ENCODE measurements around the gene ELAC2.
"Not testable (repeated sequence)": the region's sequence is repeated elsewhere in the genome, so short reads cannot be mapped to it uniquely, and the experiment has no call there.

ELAC2 gene

DNA sequence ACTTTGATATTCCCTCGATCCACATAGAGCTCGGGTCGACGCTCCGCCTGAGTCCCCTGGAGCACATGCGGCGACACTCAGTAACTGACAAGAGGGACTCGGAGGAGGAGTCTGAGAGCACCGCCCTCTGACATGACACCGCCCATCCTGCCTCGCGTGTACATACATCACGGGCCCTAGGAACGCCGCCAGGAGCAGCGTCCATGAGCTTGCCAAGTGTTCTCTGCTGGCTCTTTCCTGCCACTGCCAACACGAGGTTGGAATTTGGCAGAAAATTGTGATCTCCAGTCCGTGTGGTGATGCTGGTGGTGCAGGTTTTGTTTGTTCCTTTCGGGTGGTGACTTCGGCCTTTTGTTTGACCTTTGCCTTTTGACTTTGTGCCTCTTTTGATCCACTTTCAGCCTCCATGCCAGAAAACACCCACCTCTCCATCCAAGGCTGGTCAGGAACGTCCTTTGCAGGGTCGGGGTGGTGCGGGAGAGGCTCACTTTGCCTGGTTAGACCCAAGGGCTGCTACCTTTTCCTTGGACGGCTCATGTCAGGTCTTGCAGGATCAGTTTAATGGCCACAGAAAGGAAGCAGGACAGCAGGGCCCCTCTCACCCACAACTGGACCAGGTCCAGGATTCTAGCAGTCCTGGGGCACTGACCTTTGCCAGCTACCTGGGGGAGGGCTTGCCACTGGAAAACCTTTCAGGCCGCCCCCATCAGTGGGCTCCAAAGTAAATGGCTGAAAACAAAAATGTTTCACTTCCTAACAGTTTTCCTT lies 27.6 kb downstream of the ELAC2 start:
- DNase-seq (ENCODE audit: low read depth in 2 of 3, low spot score in 1 of 3) = no peak

DNA sequence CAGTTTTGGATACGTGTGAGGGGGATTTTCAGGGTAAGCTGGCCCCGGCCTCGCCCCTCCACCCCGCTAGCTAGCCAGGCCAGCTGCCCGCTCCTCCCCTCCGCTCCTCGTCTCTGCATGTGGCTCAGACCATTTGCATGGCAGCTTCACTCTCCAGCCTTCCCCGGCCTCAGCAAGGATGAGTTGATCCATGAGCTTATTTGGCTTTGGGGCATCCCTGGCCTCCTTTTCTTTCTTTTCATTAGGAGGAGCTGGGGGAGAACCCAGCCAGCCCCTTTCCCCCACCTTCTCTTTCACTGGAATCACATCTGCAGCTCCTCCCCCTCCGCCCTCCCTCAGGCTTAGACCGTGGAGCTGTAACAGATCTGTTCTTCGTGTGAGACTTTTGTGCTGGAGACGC lies 30.7 kb downstream of the ELAC2 start:
- DNase-seq (ENCODE audit: low read depth in 2 of 3, low spot score in 1 of 3) = no peak

- DNase-seq (ENCODE audit: low read depth in 2 of 3, low spot score in 1 of 3) = no peak
Observed at GRCh38 chr17:12985431-12986293, 32.2 kb downstream of the ELAC2 start.

- DNase-seq (ENCODE audit: low read depth in 2 of 3, low spot score in 1 of 3) = no peak
Observed at GRCh38 chr17:12983991-12984884, 33.6 kb downstream of the ELAC2 start.

GRCh38 chr17:12982224-12982623 lies 35.6 kb downstream of the ELAC2 start:
- DNase-seq (ENCODE audit: low read depth in 2 of 3, low spot score in 1 of 3) = no peak

DNA sequence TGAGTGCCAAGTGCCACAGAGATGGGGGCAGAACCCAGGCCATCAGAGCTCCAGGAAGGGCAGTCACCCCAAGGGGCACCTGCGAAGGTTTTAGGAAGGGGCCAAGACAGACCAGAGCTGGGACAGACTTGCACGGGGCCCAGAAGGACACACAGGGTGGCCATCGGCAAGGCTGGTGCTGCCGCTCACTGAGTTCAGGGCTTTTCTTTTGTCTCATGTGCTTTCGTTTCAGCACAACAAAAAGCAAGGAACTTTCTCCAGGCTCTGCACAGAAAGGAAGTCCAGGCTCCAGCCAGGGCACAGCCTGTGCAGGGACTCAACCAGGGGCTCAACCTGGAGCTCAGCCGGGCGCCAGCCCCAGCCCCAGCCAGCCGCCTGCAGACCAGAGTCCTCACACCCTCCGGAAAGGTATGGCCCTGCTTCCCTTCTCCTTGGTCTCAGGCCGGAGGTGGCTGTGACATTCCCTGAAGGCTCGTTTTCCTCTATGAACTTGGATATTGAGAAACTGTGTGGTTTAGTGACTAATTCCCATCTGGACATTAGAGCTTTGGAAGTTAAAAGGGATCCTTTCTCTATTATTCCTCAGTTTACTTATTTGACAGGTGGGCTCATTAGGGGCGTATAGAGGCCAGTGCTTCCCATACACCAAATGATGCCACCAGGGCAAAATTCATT lies 37.9 kb downstream of the ELAC2 start:
- no peak for DNase-seq (ENCODE audit: low read depth in 2 of 3, low spot score in 1 of 3)

GRCh38 chr17:12979246-12979645 lies 38.6 kb downstream of the ELAC2 start:
- no peak for DNase-seq (ENCODE audit: low read depth in 2 of 3, low spot score in 1 of 3)

DNA sequence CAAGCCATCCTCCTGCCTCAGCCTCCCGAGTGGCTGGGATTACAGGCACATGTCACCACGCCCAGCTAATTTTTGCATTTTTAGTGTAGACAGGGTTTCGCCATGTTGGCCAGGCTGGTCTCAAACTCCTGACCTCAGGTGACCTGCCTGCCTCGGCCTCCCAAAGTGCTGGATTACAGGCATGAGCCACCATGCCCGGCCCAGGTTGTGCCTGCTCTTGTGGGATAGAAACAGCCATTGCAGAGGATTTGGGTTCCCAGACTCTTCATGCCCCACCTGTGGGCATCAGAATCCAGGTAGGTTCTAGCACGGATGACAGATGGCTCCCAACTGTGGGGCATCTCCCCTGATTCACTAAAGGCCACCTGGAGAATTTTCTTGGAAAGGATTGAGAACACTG lies 39.0 kb downstream of the ELAC2 start:
- not testable (repeated sequence) for DNase-seq (ENCODE audit: low read depth in 2 of 3, low spot score in 1 of 3)

- no peak for DNase-seq (ENCODE audit: low read depth in 2 of 3, low spot score in 1 of 3)
Observed at GRCh38 chr17:12977008-12977751, 40.6 kb downstream of the ELAC2 start.

DNA sequence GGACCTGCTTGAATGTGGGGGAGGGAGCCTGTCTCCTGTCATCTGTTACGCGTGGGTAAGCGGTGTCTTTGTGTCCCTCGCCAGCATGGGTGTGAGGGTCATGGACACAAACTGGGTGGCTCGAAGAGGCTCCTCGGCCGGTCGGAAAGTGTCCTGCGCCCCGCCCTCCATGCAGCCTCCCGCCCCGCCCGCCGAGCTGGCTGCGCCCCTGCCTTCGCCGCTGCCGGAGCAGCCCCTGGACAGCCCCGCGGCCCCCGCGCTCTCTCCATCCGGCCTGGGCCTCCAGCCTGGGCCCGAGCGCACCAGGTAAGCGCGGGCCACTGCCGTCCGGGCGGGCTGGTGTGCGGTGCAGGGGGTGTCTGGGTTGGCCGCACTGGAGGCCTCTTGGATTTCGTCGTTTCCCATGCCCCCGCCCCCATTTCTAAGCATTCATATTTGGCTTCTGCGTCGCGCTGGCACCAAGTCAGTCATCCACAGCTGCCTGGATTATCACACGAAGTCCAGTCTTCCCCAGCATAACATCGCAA lies 43.8 kb downstream of the ELAC2 start:
- no peak for DNase-seq (ENCODE audit: low read depth in 2 of 3, low spot score in 1 of 3)

GRCh38 chr17:12973496-12974004 lies 44.3 kb downstream of the ELAC2 start:
- DNase-seq (ENCODE audit: low read depth in 2 of 3, low spot score in 1 of 3) = no peak

DNA sequence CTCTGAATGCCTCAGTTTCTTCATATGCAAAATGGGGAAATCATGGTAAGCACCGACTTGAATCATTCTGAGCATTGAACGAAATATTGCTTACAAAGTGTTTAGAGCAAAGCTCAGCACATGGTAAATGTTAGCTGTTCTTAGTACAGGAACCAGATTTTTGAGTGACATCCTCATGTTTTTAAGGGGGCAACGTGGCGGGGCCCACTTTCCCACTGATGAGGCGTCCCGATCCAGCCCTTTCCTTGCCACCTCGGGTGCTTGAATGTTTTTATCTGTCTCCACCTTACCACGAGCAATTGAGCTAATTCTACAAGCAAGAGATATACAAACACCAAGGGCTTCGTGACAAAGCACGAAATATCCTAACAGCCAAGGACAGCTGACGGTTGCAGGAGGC lies 49.9 kb downstream of the ELAC2 start:
- DNase-seq (ENCODE audit: low read depth in 2 of 3, low spot score in 1 of 3) = no peak

DNA sequence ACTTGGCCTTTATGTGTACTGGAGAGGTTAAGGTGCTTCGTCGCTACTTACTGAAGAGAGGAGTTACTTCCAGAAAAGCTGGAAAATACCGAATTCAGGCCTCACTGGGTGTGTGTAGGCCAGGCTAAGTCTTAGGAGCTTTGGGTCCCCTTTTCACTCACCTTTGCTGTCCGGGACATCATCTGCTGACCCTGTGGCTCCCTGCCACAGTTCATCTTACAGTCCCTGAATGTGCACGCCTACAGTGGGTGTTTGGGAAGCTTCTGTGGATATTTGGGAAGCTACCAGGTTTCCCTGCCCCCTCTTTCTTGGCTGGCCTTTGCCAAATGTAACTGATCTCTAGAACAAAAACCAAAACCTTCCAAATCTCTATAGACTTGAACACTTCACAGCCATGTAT lies 51.4 kb downstream of the ELAC2 start:
- DNase-seq (ENCODE audit: low read depth in 2 of 3, low spot score in 1 of 3) = no peak

DNA sequence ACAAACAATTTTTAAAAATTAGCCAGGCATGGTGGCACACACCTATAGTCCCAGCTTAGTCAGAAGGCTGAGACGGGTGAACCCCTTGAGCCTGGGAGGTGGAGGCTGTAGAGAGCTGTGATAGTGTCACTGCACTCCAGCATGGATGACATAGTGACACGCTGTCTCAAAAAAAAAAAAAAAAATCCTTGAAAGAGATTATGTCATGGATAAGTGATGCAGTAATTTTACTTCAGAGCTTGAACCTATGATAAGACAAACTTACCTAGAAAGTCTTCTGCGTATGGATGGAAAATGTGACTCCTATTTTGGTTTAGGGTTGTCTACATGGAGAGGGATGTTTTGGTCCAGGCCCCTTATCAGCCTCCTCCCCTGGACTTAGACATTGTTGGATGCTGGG lies 51.8 kb downstream of the ELAC2 start:
- no peak for DNase-seq (ENCODE audit: low read depth in 2 of 3, low spot score in 1 of 3)

- no peak for DNase-seq (ENCODE audit: low read depth in 2 of 3, low spot score in 1 of 3)
Observed at GRCh38 chr17:12964840-12965239, 53.0 kb downstream of the ELAC2 start.

- DNase-seq (ENCODE audit: low read depth in 2 of 3, low spot score in 1 of 3) = no peak
Observed at GRCh38 chr17:12964162-12964561, 53.7 kb downstream of the ELAC2 start.

GRCh38 chr17:12963505-12963904 lies 54.3 kb downstream of the ELAC2 start:
- no peak for DNase-seq (ENCODE audit: low read depth in 2 of 3, low spot score in 1 of 3)

- DNase-seq (ENCODE audit: low read depth in 2 of 3, low spot score in 1 of 3) = no peak
Observed at GRCh38 chr17:12961655-12962054, 56.2 kb downstream of the ELAC2 start.

DNA sequence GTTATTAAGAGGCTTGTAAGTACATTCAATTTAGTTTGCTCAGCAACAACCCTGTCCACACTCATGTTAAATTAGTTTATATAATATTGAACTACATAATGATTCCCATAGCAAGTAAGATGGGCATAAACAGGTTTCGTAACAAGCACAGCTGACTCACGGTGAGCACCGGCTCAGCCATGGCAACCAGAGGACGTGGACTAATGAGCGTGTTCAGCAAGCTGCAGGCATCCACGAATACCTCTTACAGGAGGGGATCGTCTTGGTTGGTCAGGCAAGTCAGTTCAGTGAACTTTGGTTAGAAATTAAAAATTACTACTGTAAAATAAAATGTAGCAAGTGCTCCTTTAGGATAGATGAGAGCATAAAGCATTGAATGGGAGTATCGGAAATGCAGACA lies 58.4 kb downstream of the ELAC2 start:
- DNase-seq (ENCODE audit: low read depth in 2 of 3, low spot score in 1 of 3) = no peak

- no peak for DNase-seq (ENCODE audit: low read depth in 2 of 3, low spot score in 1 of 3)
Observed at GRCh38 chr17:12958786-12959185, 59.0 kb downstream of the ELAC2 start.
